ENCODE measurements around the gene FLOT1.

The FLOT1 gene

DNA sequence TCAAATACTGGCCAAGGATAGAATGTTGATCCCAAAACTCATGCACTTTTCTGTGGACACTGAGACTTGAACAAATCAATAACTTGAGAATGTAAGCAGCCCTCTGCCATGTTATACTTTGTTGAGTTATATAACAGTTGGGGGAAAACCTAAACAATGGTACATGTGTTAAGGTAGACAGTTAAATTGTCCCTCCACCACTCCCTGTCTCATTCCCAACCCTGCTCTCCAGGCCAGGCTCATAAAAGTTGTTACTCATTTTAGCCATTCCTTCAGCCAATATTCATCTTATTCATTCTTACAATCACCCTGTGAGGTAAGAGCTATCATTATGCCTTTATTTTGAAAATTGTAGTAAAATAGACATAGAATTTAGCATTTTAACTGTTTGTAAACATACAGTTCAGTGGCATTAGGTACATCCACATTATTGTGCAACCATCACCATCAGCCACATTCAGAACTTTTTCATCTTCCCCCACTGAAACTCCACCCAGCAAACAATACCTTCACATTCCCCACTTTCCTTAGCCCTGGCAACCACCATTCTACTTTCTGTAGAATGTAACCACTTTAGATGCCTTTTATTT lies 40.0 kb upstream of the FLOT1 start:
- no peak overlapping the region for H3K9ac ChIP-seq
- H3K27ac ChIP-seq = no peak overlapping the region
- no peak overlapping the region for H3K4me2 ChIP-seq

DNA sequence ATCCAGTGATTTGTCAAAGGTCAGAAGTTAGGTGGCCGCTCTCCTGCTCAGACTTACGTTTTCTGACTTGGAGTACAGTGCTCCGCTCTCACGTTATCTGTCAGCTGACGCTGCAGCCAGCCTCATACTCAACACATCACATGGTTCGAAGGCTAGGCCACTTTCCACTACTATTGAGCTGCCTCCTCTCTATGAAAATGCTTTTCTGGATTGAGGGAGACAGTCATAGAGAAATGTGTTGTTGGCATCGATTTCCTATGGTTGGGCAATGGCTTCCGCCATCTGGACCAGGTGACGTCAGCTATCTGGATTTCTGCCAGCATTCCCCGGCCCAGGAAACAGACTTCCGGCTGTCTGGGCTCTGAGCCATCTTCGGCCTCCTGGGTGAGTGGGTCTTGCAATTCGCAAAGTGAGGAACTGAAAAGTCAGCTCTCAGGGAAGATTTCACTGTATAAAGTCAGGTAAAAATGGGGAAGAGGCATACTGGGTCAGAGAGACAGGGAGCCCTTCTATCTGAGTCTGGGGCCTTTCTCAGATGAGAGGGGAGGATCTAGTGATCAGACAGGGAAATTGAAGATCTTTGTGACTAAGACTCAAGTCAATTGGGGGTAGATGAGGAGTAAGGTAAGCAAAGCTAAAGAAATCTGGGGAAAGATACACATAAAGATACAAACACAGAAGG lies 39.4 kb upstream of the FLOT1 start:
- Histone ChIP-seq H4K20me1 (ENCODE audit: insufficient read depth) (no peaks in the 10 kb centered on the region), H3K4me2 (no peak overlapping the region), H3K27ac (no peak overlapping the region), H2AFZ (ENCODE audit: low read depth) (0 out of 2 replicates have a peak overlapping the region, but pooled peaks have one; percentile 25), H3K9ac (no peak overlapping the region), H3K27me3 (ENCODE audit: insufficient read depth, low read depth) (no peaks in the 10 kb centered on the region), H3K4me1 (ENCODE audit: low read depth, poor library complexity, severe bottlenecking) (no peaks in the 10 kb centered on the region), H3K4me3 (IDR thresholded peaks at IDR 0.05; ENCODE audit: insufficient read depth, low read depth, low read length) (no peak overlapping the region), H3K79me2 (ENCODE audit: insufficient read depth, low read depth) (no peaks in the 10 kb centered on the region), H3K36me3 (ENCODE audit: insufficient read depth) (no peaks in the 10 kb centered on the region)
- TF ChIP-seq, protein P1, sequence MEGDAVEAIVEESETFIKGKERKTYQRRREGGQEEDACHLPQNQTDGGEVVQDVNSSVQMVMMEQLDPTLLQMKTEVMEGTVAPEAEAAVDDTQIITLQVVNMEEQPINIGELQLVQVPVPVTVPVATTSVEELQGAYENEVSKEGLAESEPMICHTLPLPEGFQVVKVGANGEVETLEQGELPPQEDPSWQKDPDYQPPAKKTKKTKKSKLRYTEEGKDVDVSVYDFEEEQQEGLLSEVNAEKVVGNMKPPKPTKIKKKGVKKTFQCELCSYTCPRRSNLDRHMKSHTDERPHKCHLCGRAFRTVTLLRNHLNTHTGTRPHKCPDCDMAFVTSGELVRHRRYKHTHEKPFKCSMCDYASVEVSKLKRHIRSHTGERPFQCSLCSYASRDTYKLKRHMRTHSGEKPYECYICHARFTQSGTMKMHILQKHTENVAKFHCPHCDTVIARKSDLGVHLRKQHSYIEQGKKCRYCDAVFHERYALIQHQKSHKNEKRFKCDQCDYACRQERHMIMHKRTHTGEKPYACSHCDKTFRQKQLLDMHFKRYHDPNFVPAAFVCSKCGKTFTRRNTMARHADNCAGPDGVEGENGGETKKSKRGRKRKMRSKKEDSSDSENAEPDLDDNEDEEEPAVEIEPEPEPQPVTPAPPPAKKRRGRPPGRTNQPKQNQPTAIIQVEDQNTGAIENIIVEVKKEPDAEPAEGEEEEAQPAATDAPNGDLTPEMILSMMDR (conservative IDR thresholded peaks at IDR 0.05; ENCODE audit: low read depth, low read length) = no peak

More for the DNA sequence above, 40.0 kb upstream of the FLOT1 start:
- TF ChIP-seq, protein P1 (conservative IDR thresholded peaks at IDR 0.05; ENCODE audit: low read depth, low read length) = no peak
- H4K20me1 ChIP-seq (ENCODE audit: insufficient read depth) = no peaks in the 10 kb centered on the region
- no peaks in the 10 kb centered on the region for H3K36me3 ChIP-seq (ENCODE audit: insufficient read depth)
- H2AFZ ChIP-seq (ENCODE audit: low read depth) = no peak overlapping the region
- H3K79me2 ChIP-seq (ENCODE audit: insufficient read depth, low read depth) = no peaks in the 10 kb centered on the region
- no peak overlapping the region for H3K4me3 ChIP-seq (IDR thresholded peaks at IDR 0.05; ENCODE audit: insufficient read depth, low read depth, low read length)
- no peaks in the 10 kb centered on the region for H3K27me3 ChIP-seq (ENCODE audit: insufficient read depth, low read depth)
- H3K4me1 ChIP-seq (ENCODE audit: low read depth, poor library complexity, severe bottlenecking) = no peaks in the 10 kb centered on the region

DNA sequence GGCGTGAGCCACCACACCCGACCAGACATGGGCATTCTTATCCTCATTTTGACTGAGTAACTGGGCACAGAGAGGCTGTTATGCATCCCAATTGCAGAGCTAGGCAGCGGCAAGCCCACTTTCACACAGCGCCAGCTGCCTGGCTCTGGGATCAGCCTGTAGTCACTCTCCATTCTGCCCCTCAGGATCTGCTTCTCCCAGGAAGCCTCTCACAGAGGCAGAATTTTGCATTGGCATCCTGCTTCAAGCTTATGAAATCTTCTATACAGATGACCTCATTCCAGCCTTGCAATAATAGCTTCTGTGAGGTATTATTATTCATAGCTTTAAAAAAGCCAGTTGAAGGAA lies 38.9 kb upstream of the FLOT1 start:
- no peaks in the 10 kb centered on the region for H3K36me3 ChIP-seq (ENCODE audit: insufficient read depth)
- H3K4me1 ChIP-seq (ENCODE audit: low read depth, poor library complexity, severe bottlenecking) = no peaks in the 10 kb centered on the region
- TF ChIP-seq, protein P1 (conservative IDR thresholded peaks at IDR 0.05; ENCODE audit: low read depth, low read length) = no peak
- H3K27me3 ChIP-seq (ENCODE audit: insufficient read depth, low read depth) = no peaks in the 10 kb centered on the region
- no peaks in the 10 kb centered on the region for H3K79me2 ChIP-seq (ENCODE audit: insufficient read depth, low read depth)
- H3K9ac ChIP-seq = no peak overlapping the region
- no peak overlapping the region for H3K4me3 ChIP-seq (IDR thresholded peaks at IDR 0.05; ENCODE audit: insufficient read depth, low read depth, low read length)
- H2AFZ ChIP-seq (ENCODE audit: low read depth) = no peak overlapping the region
- no peak overlapping the region for H3K27ac ChIP-seq
- no peak overlapping the region for H3K4me2 ChIP-seq
- H4K20me1 ChIP-seq (ENCODE audit: insufficient read depth) = no peaks in the 10 kb centered on the region

DNA sequence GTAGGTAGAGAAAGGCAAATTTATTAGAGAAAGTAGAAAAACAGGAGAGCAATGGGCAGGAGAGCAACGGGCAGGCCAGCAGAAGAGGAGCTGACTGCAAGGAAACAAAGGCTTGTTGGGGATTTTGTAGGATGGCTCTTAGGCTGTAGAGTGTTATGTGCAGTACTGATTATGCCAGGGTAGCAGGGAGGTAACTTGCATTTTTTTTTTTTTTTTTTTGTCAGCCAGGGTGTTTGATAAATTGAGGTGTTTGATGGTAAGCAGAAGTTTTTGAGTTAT lies 38.1 kb upstream of the FLOT1 start:
- Histone ChIP-seq H3K27me3 (ENCODE audit: insufficient read depth, low read depth) (no peaks in the 10 kb centered on the region), H3K36me3 (ENCODE audit: insufficient read depth) (no peaks in the 10 kb centered on the region), H3K9ac (no peak overlapping the region), H2AFZ (ENCODE audit: low read depth) (no peak overlapping the region), H3K4me1 (ENCODE audit: low read depth, poor library complexity, severe bottlenecking) (no peaks in the 10 kb centered on the region), H3K4me2 (no peak overlapping the region), H3K27ac (no peak overlapping the region), H4K20me1 (ENCODE audit: insufficient read depth) (no peaks in the 10 kb centered on the region), H3K4me3 (IDR thresholded peaks at IDR 0.05; ENCODE audit: insufficient read depth, low read depth, low read length) (no peak overlapping the region), H3K79me2 (ENCODE audit: insufficient read depth, low read depth) (no peaks in the 10 kb centered on the region)
- TF ChIP-seq, protein P1 (conservative IDR thresholded peaks at IDR 0.05; ENCODE audit: low read depth, low read length) = no peak

Data from KMS-11 (cell line).